Right lobe of liver (tissue), 4 donors: ENCODE data around the gene ZNF225.

ENCODE experiments used
- CTCF ChIP-seq, 4 donors: fragments of 200-600 bp in 3 of 4; fragments of 450-650 bp in 1 of 4; IDR thresholded peaks; one replicate each; pipeline versions ENCODE4 v1.5.1 to v1.8.0; 2016 to 2022; ENCODE audit warnings: antibody characterized with exemption in 4 of 4, mild to moderate bottlenecking in 2 of 4
- POLR2A ChIP-seq: fragments of 450-650 bp; IDR thresholded peaks from one replicate; pipeline ENCODE4 v1.6.1; 2017; ENCODE audit warnings: antibody characterized with exemption, mild to moderate bottlenecking
- donor health status: DM: no; HTN: no; CAD: no.
- donor health status: DM: no; HTN: no; CAD: no.
- donor health status: DM: no; HTN: yes; CAD: no.

- TF ChIP-seq CTCF (IDR thresholded peaks at IDR 0.05) (no peak), POLR2A (peak; percentile 29)
Observed at GRCh38 chr19:44141191-44142058, 28.2 kb downstream of the ZNF225 start, which contains the start of gene ZNF234.
